HEK293 (cell line): ENCODE measurements around the gene NT5DC2.
A peak's percentile ranks its signal among the peaks of the same experiment; 100 is the strongest.

Source experiments
- CTCF ChIP-seq: fragments of 450-650 bp; formaldehyde crosslinking; IDR thresholded peaks from 2 replicates; pipeline ENCODE4 v1.5.1; 2016; ENCODE audit warnings: missing biosample characterization, missing genetic modification characterization
- GLIS1 ChIP-seq: fragments of 450-650 bp; formaldehyde crosslinking; IDR thresholded peaks from 2 replicates; pipeline ENCODE4 v1.5.1; 2016; ENCODE audit warnings: missing biosample characterization, missing genetic modification characterization
- MYNN ChIP-seq: fragments of 450-650 bp; formaldehyde crosslinking; IDR thresholded peaks from 2 replicates; pipeline ENCODE4 v1.5.1; 2016; ENCODE audit warnings: missing biosample characterization, missing genetic modification characterization, borderline replicate concordance
- SCRT2 ChIP-seq: fragments of 450-650 bp; formaldehyde crosslinking; IDR thresholded peaks from 2 replicates; pipeline ENCODE4 v1.5.1; 2016; ENCODE audit warnings: missing biosample characterization, missing genetic modification characterization
- SETDB1 ChIP-seq: IDR thresholded peaks from one replicate; pipeline ENCODE4 v1.6.1; 2017; ENCODE audit warnings: mild to moderate bottlenecking, low read length, moderate library complexity, mixed read lengths; ENCODE audit not compliant: insufficient read length
- ZNF76 ChIP-seq: fragments of 450-650 bp; formaldehyde crosslinking; IDR thresholded peaks from 2 replicates; pipeline ENCODE4; 2016; ENCODE audit warnings: low read depth, missing biosample characterization, missing genetic modification characterization, borderline replicate concordance

- TF ChIP-seq MYNN (tag by site-specific recombination), result no peak
- TF ChIP-seq CTCF (tag by site-specific recombination), result no peak
- no peak for TF ChIP-seq SETDB1
- 0 out of 2 replicates have a peak, but pooled peaks have one; percentile 13 for TF ChIP-seq GLIS1
- no peak for TF ChIP-seq SCRT2
- TF ChIP-seq ZNF76 (tag by site-specific recombination), result no peak
Observed at GRCh38 chr3:52530918-52531826, 2.5 kb downstream of the NT5DC2 start.
